ENCODE data around the gene CGREF1. TPM values are rescaled to one million over a fixed set of nuclear protein-coding genes. Genes with fewer than 3 reads are reported as not detected.
A peak's percentile ranks its signal among the peaks of the same experiment; 100 is the strongest.

The CGREF1 gene
- total RNA-seq, 1 experiment from 2014 or later, result 5.0 TPM

DNA sequence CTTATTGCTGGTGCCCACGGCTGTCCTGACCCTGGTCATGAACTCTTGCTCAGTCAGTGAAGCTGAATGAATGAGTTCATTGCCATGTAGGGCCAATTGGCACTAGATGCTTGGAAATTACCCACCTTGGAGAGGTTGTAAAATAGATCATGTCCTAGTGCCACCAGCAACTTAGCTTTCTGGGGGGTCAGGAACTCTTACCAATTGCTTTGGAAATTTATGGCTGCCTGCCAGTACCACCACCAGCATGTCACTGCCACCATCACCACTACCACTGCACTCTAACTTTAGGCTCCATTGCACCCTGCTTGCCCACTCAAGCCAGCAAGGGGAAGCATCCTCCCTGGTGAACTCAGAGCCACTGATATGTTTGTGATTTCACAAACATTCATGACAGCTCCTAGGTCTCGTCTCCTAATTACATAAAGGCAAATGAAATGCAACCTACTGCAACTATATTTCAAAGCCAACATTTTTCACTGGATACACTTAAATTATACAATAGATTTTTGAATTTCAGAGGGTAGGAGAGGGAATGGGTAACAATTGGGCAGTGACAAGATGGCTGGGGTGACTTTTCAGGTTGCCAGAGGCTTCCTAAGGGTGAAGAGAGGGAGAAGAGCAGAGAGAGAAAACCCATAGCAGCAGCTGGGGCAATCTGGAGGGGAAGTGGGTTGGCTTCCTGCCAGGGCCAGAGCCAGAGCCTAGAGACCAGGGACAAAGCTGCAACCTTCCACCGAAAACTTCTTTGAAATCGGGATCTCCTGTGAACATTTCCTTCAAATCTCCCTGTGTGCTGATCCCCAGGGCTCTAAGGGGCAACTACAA lies 44.0 kb downstream of the CGREF1 start:
- TF ChIP-seq, protein P1, sequence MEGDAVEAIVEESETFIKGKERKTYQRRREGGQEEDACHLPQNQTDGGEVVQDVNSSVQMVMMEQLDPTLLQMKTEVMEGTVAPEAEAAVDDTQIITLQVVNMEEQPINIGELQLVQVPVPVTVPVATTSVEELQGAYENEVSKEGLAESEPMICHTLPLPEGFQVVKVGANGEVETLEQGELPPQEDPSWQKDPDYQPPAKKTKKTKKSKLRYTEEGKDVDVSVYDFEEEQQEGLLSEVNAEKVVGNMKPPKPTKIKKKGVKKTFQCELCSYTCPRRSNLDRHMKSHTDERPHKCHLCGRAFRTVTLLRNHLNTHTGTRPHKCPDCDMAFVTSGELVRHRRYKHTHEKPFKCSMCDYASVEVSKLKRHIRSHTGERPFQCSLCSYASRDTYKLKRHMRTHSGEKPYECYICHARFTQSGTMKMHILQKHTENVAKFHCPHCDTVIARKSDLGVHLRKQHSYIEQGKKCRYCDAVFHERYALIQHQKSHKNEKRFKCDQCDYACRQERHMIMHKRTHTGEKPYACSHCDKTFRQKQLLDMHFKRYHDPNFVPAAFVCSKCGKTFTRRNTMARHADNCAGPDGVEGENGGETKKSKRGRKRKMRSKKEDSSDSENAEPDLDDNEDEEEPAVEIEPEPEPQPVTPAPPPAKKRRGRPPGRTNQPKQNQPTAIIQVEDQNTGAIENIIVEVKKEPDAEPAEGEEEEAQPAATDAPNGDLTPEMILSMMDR (IDR thresholded peaks at IDR 0.05; ENCODE audit: insufficient read depth in 1 of 2, low read depth in 1 of 2, low read length in 1 of 2, severe bottlenecking in 1 of 2, unreplicated experiment in 1 of 2), result no peak
- intact Hi-C loops (cut with micrococcal nuclease; ENCODE audit: unreplicated experiment), result no loop called here
- H3K4me1 ChIP-seq, result no peaks in the 10 kb centered on the region
- Mint-ChIP-seq H3K4me3 (ENCODE audit: unreplicated experiment) (no peak overlapping the region), H3K27me3 (ENCODE audit: insufficient read depth, unreplicated experiment) (peaks cover 19% of the 10 kb centered on the region), H3K36me3 (ENCODE audit: insufficient read depth, unreplicated experiment) (peaks cover 12% of the 10 kb centered on the region), H3K27ac (ENCODE audit: unreplicated experiment) (no peak overlapping the region), H3K9me3 (ENCODE audit: unreplicated experiment) (no peaks in the 10 kb centered on the region), H3K4me1 (ENCODE audit: low read depth, unreplicated experiment) (peaks cover 2% of the 10 kb centered on the region)
- H3K36me3 ChIP-seq (ENCODE audit: control insufficient read depth, insufficient read depth, low read length), result no peaks in the 10 kb centered on the region
- H3K27me3 ChIP-seq (replicated peaks; ENCODE audit: control insufficient read depth, insufficient read depth, low read length), result no peaks in the 10 kb centered on the region
- no peak for DNase-seq
- H3K4me3 ChIP-seq (ENCODE audit: low read depth, low read length), result no peak overlapping the region
- ChIA-PET CTCF (interaction anchor here (0.8 kb wide), 1 partner anchor 11 kb away, joined by 5 read pairs; no protein-coding TSS in a partner anchor), POLR2A (no interaction called here)
- H3K9me3 ChIP-seq, result no peaks in the 10 kb centered on the region
- BruUV-seq (replicated peaks), result no TSS peak

DNA sequence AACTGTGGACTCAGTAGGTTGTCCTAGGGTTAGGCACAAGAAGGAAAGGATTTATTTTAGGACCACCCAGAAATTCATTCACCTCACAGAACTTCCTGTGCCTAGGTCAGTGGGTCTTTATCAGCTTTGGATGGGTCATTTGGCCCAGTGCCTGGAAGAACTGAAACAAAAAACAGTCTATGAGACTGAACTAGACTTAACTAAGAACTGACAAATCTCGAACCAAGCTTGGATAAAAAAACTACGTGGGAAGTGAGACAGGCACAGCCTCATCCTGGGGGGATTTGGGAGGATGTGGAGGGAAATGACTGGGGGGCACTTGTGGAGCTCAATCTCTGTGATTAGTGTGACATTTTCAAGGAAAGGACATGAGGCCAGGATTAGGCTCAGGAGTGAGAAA lies 45.1 kb downstream of the CGREF1 start:
- H3K9me3 Mint-ChIP-seq (ENCODE audit: unreplicated experiment), result no peaks in the 10 kb centered on the region
- Histone ChIP-seq H3K9me3 (no peaks in the 10 kb centered on the region), H3K4me1 (no peaks in the 10 kb centered on the region), H3K27me3 (replicated peaks; ENCODE audit: control insufficient read depth, insufficient read depth, low read length) (no peaks in the 10 kb centered on the region), H3K36me3 (ENCODE audit: control insufficient read depth, insufficient read depth, low read length) (no peaks in the 10 kb centered on the region), H3K4me3 (ENCODE audit: low read depth, low read length) (no peak overlapping the region)
- H3K27ac Mint-ChIP-seq (ENCODE audit: unreplicated experiment), result no peak overlapping the region
- H3K4me1 Mint-ChIP-seq (ENCODE audit: low read depth, unreplicated experiment), result peaks cover 9% of the 10 kb centered on the region
- H3K27me3 Mint-ChIP-seq (ENCODE audit: insufficient read depth, unreplicated experiment), result peaks cover 19% of the 10 kb centered on the region
- POLR2A ChIA-PET, result no interaction called here
- DNase-seq, result no peak
- TF ChIP-seq, protein P1 (IDR thresholded peaks at IDR 0.05; ENCODE audit: insufficient read depth in 1 of 2, low read depth in 1 of 2, low read length in 1 of 2, severe bottlenecking in 1 of 2, unreplicated experiment in 1 of 2), result no peak
- no TSS peak for BruUV-seq (replicated peaks)
- H3K36me3 Mint-ChIP-seq (ENCODE audit: insufficient read depth, unreplicated experiment), result peaks cover 24% of the 10 kb centered on the region
- CTCF ChIA-PET, result interaction anchor here (0.7 kb wide), 1 partner anchor 578 kb away, joined by 5 read pairs; no protein-coding TSS in a partner anchor
- intact Hi-C loops (cut with micrococcal nuclease; ENCODE audit: unreplicated experiment), result no loop called here
- H3K4me3 Mint-ChIP-seq (ENCODE audit: unreplicated experiment), result no peak overlapping the region

DNA sequence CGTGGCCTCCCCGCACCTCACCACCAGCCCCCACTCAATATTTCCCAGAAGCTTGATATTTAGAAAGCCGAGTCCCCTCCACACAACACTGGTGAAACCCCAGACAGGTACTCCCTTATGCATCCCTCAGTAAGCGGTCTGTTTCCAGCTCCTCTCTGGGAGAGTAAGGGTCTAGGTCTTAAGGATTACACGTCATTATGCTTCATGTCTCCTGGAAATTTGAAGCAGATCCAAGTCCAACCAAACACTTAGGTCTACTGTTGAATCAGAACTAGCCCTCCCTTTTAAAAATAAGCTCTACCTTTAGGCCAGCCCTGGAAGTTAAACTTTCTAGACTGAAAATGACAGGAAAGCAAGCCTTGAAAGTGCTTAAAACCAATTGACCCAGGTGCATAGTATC lies 46.0 kb downstream of the CGREF1 start:
- Mint-ChIP-seq H3K27ac (ENCODE audit: unreplicated experiment) (no peak overlapping the region), H3K36me3 (ENCODE audit: insufficient read depth, unreplicated experiment) (peaks cover 32% of the 10 kb centered on the region), H3K4me3 (ENCODE audit: unreplicated experiment) (peak overlapping the region; percentile 95), H3K4me1 (ENCODE audit: low read depth, unreplicated experiment) (peaks cover 9% of the 10 kb centered on the region), H3K27me3 (ENCODE audit: insufficient read depth, unreplicated experiment) (peaks cover 17% of the 10 kb centered on the region), H3K9me3 (ENCODE audit: unreplicated experiment) (no peaks in the 10 kb centered on the region)
- no peak for DNase-seq
- Histone ChIP-seq H3K36me3 (ENCODE audit: control insufficient read depth, insufficient read depth, low read length) (no peaks in the 10 kb centered on the region), H3K4me3 (ENCODE audit: low read depth, low read length) (no peak overlapping the region), H3K4me1 (no peaks in the 10 kb centered on the region), H3K27me3 (replicated peaks; ENCODE audit: control insufficient read depth, insufficient read depth, low read length) (no peaks in the 10 kb centered on the region), H3K9me3 (no peaks in the 10 kb centered on the region)
- intact Hi-C loops (cut with micrococcal nuclease; ENCODE audit: unreplicated experiment), result no loop called here
- no TSS peak for BruUV-seq (replicated peaks)
- ChIA-PET POLR2A (no interaction called here), CTCF (interaction anchor here (0.7 to 2.4 kb wide), 2 partner anchors 9 to 53 kb away, joined by 5 to 19 read pairs; no protein-coding TSS in a partner anchor)
- TF ChIP-seq, protein P1 (IDR thresholded peaks at IDR 0.05; ENCODE audit: insufficient read depth in 1 of 2, low read depth in 1 of 2, low read length in 1 of 2, severe bottlenecking in 1 of 2, unreplicated experiment in 1 of 2), result no peak
